ENCODE results near the gene SPATS2L. TPM values are rescaled to one million over a fixed set of nuclear protein-coding genes. Genes with fewer than 3 reads are reported as not detected.

SPATS2L gene
- total and polyA plus RNA-seq, 2 experiments from 2014 or later, result 118 to 154 TPM

DNA sequence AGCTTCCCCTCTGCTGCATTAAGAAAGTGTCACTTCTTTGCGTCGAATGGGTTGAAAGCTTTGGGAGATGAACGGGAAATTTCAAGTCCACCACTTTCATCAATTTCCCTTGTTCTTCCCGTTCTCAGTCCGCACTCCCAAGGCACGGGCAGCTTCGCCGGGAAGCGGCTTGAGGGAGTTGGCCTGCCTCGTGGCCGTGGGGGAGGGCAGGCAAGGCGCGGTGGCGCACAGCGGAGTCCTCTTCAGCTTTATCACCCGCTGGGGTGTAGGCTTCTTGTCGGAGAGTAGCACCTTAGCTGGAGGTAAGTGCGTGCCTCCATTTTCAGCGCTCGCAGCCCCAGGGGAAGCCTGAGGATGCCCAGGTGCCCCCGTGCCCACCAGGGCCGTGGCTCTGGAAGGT is 183.5 kb downstream of the SPATS2L start:
- no peak overlapping the region for H2AFZ ChIP-seq
- Mint-ChIP-seq H3K4me1 (no peaks in the 10 kb centered on the region), H3K27ac (no peak overlapping the region), H3K27me3 (ENCODE audit: insufficient read depth, low read depth, poor library complexity) (no peaks in the 10 kb centered on the region), H3K4me3 (no peak overlapping the region), H3K9me3 (peaks cover 5% of the 10 kb centered on the region; the same call in 2 of the 3 replicates), H3K36me3 (ENCODE audit: low read depth) (peaks cover 21% of the 10 kb centered on the region)
- H4K20me1 ChIP-seq (replicated peaks; ENCODE audit: insufficient read depth), result no peaks in the 10 kb centered on the region
- no peaks in the 10 kb centered on the region for H3K27me3 ChIP-seq (ENCODE audit: insufficient read depth)
- no peaks in the 10 kb centered on the region for H3K36me3 ChIP-seq (ENCODE audit: insufficient read depth)
- ATAC-seq (peak; percentile 79), DNase-seq (ENCODE audit: low spot score) (no peak)
- no peaks in the 10 kb centered on the region for H3K9me2 ChIP-seq (ENCODE audit: insufficient read depth)
- no peak overlapping the region for H3K4me3 ChIP-seq
- H3K79me2 ChIP-seq (replicated peaks; ENCODE audit: insufficient read depth), result no peaks in the 10 kb centered on the region
- H3K27ac ChIP-seq (ENCODE audit: low read depth), result no peak overlapping the region
- no peaks in the 10 kb centered on the region for H3F3A ChIP-seq (replicated peaks; ENCODE audit: low read depth)
- H3K4me2 ChIP-seq, result no peak overlapping the region
- TF ChIP-seq ZNF114 (CRISPR knock-in tag; IDR thresholded peaks at IDR 0.05) (no peak), ZNF331 (CRISPR knock-in tag; IDR thresholded peaks at IDR 0.05; ENCODE audit: low read depth) (no peak), STAT1 (IDR thresholded peaks at IDR 0.05; ENCODE audit: unreplicated experiment) (no peak), POLR2AphosphoS5 (IDR thresholded peaks at IDR 0.05; ENCODE audit: low read depth) (no peak), CREB1 (CRISPR knock-in tag; IDR thresholded peaks at IDR 0.05; ENCODE audit: low read depth) (no peak)
- TF ChIP-seq, protein P1, sequence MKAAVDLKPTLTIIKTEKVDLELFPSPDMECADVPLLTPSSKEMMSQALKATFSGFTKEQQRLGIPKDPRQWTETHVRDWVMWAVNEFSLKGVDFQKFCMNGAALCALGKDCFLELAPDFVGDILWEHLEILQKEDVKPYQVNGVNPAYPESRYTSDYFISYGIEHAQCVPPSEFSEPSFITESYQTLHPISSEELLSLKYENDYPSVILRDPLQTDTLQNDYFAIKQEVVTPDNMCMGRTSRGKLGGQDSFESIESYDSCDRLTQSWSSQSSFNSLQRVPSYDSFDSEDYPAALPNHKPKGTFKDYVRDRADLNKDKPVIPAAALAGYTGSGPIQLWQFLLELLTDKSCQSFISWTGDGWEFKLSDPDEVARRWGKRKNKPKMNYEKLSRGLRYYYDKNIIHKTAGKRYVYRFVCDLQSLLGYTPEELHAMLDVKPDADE (IDR thresholded peaks at IDR 0.05), result no peak
- TF ChIP-seq, protein P2, sequence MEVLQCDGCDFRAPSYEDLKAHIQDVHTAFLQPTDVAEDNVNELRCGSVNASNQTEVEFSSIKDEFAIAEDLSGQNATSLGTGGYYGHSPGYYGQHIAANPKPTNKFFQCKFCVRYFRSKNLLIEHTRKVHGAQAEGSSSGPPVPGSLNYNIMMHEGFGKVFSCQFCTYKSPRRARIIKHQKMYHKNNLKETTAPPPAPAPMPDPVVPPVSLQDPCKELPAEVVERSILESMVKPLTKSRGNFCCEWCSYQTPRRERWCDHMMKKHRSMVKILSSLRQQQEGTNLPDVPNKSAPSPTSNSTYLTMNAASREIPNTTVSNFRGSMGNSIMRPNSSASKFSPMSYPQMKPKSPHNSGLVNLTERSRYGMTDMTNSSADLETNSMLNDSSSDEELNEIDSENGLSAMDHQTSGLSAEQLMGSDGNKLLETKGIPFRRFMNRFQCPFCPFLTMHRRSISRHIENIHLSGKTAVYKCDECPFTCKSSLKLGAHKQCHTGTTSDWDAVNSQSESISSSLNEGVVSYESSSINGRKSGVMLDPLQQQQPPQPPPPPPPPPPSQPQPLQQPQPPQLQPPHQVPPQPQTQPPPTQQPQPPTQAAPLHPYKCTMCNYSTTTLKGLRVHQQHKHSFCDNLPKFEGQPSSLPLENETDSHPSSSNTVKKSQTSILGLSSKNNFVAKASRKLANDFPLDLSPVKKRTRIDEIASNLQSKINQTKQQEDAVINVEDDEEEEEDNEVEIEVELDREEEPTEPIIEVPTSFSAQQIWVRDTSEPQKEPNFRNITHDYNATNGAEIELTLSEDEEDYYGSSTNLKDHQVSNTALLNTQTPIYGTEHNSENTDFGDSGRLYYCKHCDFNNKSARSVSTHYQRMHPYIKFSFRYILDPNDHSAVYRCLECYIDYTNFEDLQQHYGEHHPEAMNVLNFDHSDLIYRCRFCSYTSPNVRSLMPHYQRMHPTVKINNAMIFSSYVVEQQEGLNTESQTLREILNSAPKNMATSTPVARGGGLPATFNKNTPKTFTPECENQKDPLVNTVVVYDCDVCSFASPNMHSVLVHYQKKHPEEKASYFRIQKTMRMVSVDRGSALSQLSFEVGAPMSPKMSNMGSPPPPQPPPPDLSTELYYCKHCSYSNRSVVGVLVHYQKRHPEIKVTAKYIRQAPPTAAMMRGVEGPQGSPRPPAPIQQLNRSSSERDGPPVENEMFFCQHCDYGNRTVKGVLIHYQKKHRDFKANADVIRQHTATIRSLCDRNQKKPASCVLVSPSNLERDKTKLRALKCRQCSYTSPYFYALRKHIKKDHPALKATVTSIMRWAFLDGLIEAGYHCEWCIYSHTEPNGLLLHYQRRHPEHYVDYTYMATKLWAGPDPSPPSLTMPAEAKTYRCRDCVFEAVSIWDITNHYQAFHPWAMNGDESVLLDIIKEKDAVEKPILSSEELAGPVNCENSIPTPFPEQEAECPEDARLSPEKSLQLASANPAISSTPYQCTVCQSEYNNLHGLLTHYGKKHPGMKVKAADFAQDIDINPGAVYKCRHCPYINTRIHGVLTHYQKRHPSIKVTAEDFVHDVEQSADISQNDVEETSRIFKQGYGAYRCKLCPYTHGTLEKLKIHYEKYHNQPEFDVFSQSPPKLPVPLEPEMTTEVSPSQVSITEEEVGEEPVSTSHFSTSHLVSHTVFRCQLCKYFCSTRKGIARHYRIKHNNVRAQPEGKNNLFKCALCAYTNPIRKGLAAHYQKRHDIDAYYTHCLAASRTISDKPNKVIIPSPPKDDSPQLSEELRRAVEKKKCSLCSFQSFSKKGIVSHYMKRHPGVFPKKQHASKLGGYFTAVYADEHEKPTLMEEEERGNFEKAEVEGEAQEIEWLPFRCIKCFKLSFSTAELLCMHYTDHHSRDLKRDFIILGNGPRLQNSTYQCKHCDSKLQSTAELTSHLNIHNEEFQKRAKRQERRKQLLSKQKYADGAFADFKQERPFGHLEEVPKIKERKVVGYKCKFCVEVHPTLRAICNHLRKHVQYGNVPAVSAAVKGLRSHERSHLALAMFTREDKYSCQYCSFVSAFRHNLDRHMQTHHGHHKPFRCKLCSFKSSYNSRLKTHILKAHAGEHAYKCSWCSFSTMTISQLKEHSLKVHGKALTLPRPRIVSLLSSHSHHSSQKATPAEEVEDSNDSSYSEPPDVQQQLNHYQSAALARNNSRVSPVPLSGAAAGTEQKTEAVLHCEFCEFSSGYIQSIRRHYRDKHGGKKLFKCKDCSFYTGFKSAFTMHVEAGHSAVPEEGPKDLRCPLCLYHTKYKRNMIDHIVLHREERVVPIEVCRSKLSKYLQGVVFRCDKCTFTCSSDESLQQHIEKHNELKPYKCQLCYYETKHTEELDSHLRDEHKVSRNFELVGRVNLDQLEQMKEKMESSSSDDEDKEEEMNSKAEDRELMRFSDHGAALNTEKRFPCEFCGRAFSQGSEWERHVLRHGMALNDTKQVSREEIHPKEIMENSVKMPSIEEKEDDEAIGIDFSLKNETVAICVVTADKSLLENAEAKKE (CRISPR knock-in tag; IDR thresholded peaks at IDR 0.05), result no peak
- H3K4me1 ChIP-seq (ENCODE audit: insufficient read depth), result no peaks in the 10 kb centered on the region

All from GM23338 (cell line).